C4-2B (cell line): ENCODE data around the gene DMTF1.

Experiments
- ZFX ChIP-seq: fragments of 450-650 bp; IDR thresholded peaks from 2 replicates; pipeline ENCODE4 v1.6.1; 2017
- TF ChIP-seq, protein P1 (sequence below): fragments of 450-650 bp; conservative IDR thresholded peaks from 2 replicates; pipeline ENCODE4 v1.5.1; 2017; ENCODE audit warnings: mild to moderate bottlenecking

DNA sequence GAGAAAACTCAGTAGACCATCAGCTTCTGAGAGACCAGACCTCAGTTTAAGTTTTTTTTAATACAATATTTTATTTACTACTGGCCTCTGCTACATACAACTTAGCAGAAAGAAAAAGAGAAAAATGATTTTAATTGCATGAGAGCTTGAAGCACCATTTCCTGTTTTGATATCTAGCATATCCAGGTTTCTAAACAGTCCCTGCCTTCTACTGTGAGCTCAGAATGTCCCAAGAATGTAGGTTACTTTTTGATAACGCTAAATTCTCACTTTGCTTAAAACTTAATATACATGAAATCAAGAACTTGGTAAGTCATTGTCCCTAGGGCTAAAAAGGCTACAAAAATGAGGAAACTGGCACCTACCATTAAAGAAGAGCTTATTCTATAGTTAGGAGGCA lies 60.2 kb downstream of the DMTF1 start:
- TF ChIP-seq, protein P1, sequence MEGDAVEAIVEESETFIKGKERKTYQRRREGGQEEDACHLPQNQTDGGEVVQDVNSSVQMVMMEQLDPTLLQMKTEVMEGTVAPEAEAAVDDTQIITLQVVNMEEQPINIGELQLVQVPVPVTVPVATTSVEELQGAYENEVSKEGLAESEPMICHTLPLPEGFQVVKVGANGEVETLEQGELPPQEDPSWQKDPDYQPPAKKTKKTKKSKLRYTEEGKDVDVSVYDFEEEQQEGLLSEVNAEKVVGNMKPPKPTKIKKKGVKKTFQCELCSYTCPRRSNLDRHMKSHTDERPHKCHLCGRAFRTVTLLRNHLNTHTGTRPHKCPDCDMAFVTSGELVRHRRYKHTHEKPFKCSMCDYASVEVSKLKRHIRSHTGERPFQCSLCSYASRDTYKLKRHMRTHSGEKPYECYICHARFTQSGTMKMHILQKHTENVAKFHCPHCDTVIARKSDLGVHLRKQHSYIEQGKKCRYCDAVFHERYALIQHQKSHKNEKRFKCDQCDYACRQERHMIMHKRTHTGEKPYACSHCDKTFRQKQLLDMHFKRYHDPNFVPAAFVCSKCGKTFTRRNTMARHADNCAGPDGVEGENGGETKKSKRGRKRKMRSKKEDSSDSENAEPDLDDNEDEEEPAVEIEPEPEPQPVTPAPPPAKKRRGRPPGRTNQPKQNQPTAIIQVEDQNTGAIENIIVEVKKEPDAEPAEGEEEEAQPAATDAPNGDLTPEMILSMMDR, result no peak
- TF ChIP-seq ZFX, result no peak
